Keratinocyte (primary cell): ENCODE measurements around the gene ZNF544. TPM values are rescaled to one million over a fixed set of nuclear protein-coding genes. Genes with fewer than 3 reads are reported as not detected.

ENCODE experiments used
- DNase-seq: peaks from one replicate; pipeline ENCODE4 v3.0.0-alpha.2; 2011; ENCODE audit warnings: low read depth, missing footprints, low spot score
- FAIRE-seq: peaks from 2 replicates; lab custom pipeline; 2011; peaks lifted over from hg19 to GRCh38; lab: Jason Lieb, UNC
- H2AFZ ChIP-seq: 2 replicates; pipeline ENCODE4 v1.6.0; 2012; ENCODE audit warnings: low read length, control low read depth, inconsistent platforms; ENCODE audit not compliant: control insufficient read depth
- H3K27ac ChIP-seq: 2 replicates; pipeline ENCODE4 v1.5.1; 2011; ENCODE audit warnings: low read length; ENCODE audit not compliant: control insufficient read depth, insufficient read depth
- H3K27me3 ChIP-seq: 3 replicates; pipeline ENCODE4 v1.6.0; 2011; ENCODE audit warnings: low read length; ENCODE audit not compliant: control insufficient read depth, insufficient read depth; ENCODE audit errors: extremely low read depth
- H3K36me3 ChIP-seq, 2 experiments: 2 replicates in 1 of 2; 3 replicates in 1 of 2; pipeline ENCODE4 v1.5.1; 2011; ENCODE audit warnings: low read length in 2 of 2, mild to moderate bottlenecking in 1 of 2; ENCODE audit not compliant: control insufficient read depth in 2 of 2, insufficient read depth in 2 of 2; ENCODE audit errors: extremely low read depth in 1 of 2
- H3K4me1 ChIP-seq: 3 replicates; pipeline ENCODE4 v1.5.1; 2011; ENCODE audit warnings: low read length; ENCODE audit not compliant: control insufficient read depth, insufficient read depth; ENCODE audit errors: extremely low read depth
- H3K4me2 ChIP-seq: 3 replicates; pipeline ENCODE4 v1.6.0; 2011; ENCODE audit warnings: low read depth, low read length; ENCODE audit not compliant: control insufficient read depth, insufficient read depth; ENCODE audit errors: extremely low read depth
- H3K4me3 ChIP-seq, 3 experiments: fragments of 200-600 bp in 1 of 3; sonication (generic) in 1 of 3; 2 replicates in 2 of 3; 3 replicates in 1 of 3; pipeline ENCODE4 v1.5.1; 2011 to 2016; ENCODE audit warnings: low read length in 3 of 3, mild to moderate bottlenecking in 3 of 3, control low read depth in 2 of 3, inconsistent platforms in 1 of 3, low read depth in 1 of 3, mixed read lengths in 1 of 3, mixed run types in 1 of 3, moderate library complexity in 1 of 3; ENCODE audit not compliant: control insufficient read depth in 2 of 3, insufficient read depth in 2 of 3; ENCODE audit errors: extremely low read depth in 1 of 3
- H3K79me2 ChIP-seq: 2 replicates; pipeline ENCODE4 v1.6.0; 2012; ENCODE audit warnings: low read length; ENCODE audit not compliant: control insufficient read depth, insufficient read depth
- H3K9ac ChIP-seq: 3 replicates; pipeline ENCODE4 v1.6.0; 2011; ENCODE audit warnings: low read length; ENCODE audit not compliant: control insufficient read depth, insufficient read depth; ENCODE audit errors: extremely low read depth
- H3K9me1 ChIP-seq: 3 replicates; pipeline ENCODE4 v1.6.0; 2011; ENCODE audit warnings: low read length; ENCODE audit not compliant: control insufficient read depth, insufficient read depth; ENCODE audit errors: extremely low read depth
- H3K9me3 ChIP-seq: 2 replicates; pipeline ENCODE4 v1.5.1; 2012; ENCODE audit warnings: low read depth, low read length; ENCODE audit not compliant: control insufficient read depth
- H4K20me1 ChIP-seq: 3 replicates; pipeline ENCODE4 v1.6.0; 2011; ENCODE audit warnings: low read length; ENCODE audit not compliant: control insufficient read depth, insufficient read depth; ENCODE audit errors: extremely low read depth
- CTCF ChIP-seq, 3 experiments: IDR thresholded peaks in 1 of 3; conservative IDR thresholded peaks in 1 of 3; optimal IDR thresholded peaks in 1 of 3; 2 replicates in 2 of 3; 3 replicates in 1 of 3; pipeline versions ENCODE3 to v1.5.1; 2011; ENCODE audit warnings: low read length in 3 of 3, mild to moderate bottlenecking in 3 of 3, moderate library complexity in 2 of 3, control low read depth in 1 of 3, inconsistent platforms in 1 of 3; ENCODE audit not compliant: insufficient read depth in 2 of 3; ENCODE audit errors: extremely low read depth in 1 of 3
- EZH2 ChIP-seq: IDR thresholded peaks from one replicate; pipeline ENCODE4 v1.6.1; 2012; ENCODE audit warnings: inconsistent platforms, mild to moderate bottlenecking, low read length, moderate library complexity
- dilution Hi-C: fragments of 300-500 bp; cut with MboI; formaldehyde crosslinking; loops from one replicate; pipeline ENCODE4 v1.7.0; 2020; ENCODE audit warnings: low sequenced_read_pairs; ENCODE audit not compliant: extremely low pct_ligation_motif_present
- polyA plus RNA-seq, 5 experiments: library from polyadenylated mRNA; depleted of rRNA in 3 of 5; stranded (reverse) in 3 of 5; stranded (forward) in 1 of 5; unstranded in 1 of 5; fragments of >200 nt; gene quantifications; 1 replicate in 1 of 5; 2 replicates in 3 of 5; 3 replicates in 1 of 5; pipeline versions ENCODE4 v1.2.1 to v1.2.3, GENCODE V29; 2011 to 2012; ENCODE audit warnings: missing spikeins in 2 of 5, low read depth in 1 of 5, low replicate concordance in 1 of 5

Gene ZNF544
- polyA plus RNA-seq, 1 donor (not counting 4 experiments of a cell fraction or from before 2014, with no cell fraction given): 30.9 TPM

GRCh38 chr19:58237324-58237723 lies 8.6 kb downstream of the ZNF544 start:
- no peak overlapping the region for H2AFZ ChIP-seq
- H3K9me3 ChIP-seq: no peaks in the 10 kb centered on the region
- TF ChIP-seq CTCF (optimal IDR thresholded peaks at IDR 0.05 in 1 of 3, IDR thresholded peaks at IDR 0.05 in 1 of 3, conservative IDR thresholded peaks at IDR 0.05 in 1 of 3; ENCODE audit: extremely low read depth in 1 of 3, insufficient read depth in 2 of 3, low read length in 3 of 3) (no peak), EZH2 (no peak)
- no peak for FAIRE-seq
- no peak overlapping the region for H3K9ac ChIP-seq
- H4K20me1 ChIP-seq: no peaks in the 10 kb centered on the region
- H3K9me1 ChIP-seq: no peaks in the 10 kb centered on the region
- H3K4me3 ChIP-seq: no peak overlapping the region
- H3K36me3 ChIP-seq: peaks cover 24 to 37% of the 10 kb centered on the region in 2 experiments
- H3K27me3 ChIP-seq: no peaks in the 10 kb centered on the region
- H3K4me2 ChIP-seq: no peak overlapping the region
- no peaks in the 10 kb centered on the region for H3K4me1 ChIP-seq
- dilution Hi-C loops: no loop called here
- peaks cover 28% of the 10 kb centered on the region for H3K79me2 ChIP-seq
- H3K27ac ChIP-seq: no peak overlapping the region
- no peak for DNase-seq

- peaks cover 12% of the 10 kb centered on the region for H3K79me2 ChIP-seq
- H3K36me3 ChIP-seq: peaks cover 42 to 46% of the 10 kb centered on the region in 2 experiments
- TF ChIP-seq EZH2 (no peak), CTCF (optimal IDR thresholded peaks at IDR 0.05 in 1 of 3, IDR thresholded peaks at IDR 0.05 in 1 of 3, conservative IDR thresholded peaks at IDR 0.05 in 1 of 3; ENCODE audit: extremely low read depth in 1 of 3, insufficient read depth in 2 of 3, low read length in 3 of 3) (no peak)
- H2AFZ ChIP-seq: no peak overlapping the region
- no peak overlapping the region for H3K4me3 ChIP-seq
- H3K9me1 ChIP-seq: no peaks in the 10 kb centered on the region
- DNase-seq (no peak), FAIRE-seq (no peak)
- dilution Hi-C loops: no loop called here
- H3K27me3 ChIP-seq: no peaks in the 10 kb centered on the region
- H3K4me1 ChIP-seq: no peaks in the 10 kb centered on the region
- peaks cover 9% of the 10 kb centered on the region for H3K9me3 ChIP-seq
- no peak overlapping the region for H3K4me2 ChIP-seq
- no peaks in the 10 kb centered on the region for H4K20me1 ChIP-seq
- no peak overlapping the region for H3K27ac ChIP-seq
- H3K9ac ChIP-seq: no peak overlapping the region
Measured at GRCh38 chr19:58243351-58243750, 14.6 kb downstream of the ZNF544 start.
